Calu3 (cell line): ENCODE data around the gene SEL1L. TPM values are rescaled to one million over a fixed set of nuclear protein-coding genes. Genes with fewer than 3 reads are reported as not detected.

Experiments used
- BruUV-seq: library from RNA; stranded (reverse); fragments of 400-500 nt; replicated peaks from 2 replicates; lab custom pipeline; 2021; lab: Mats Ljungman, UMichigan
- CTCF ChIA-PET: fragments of 300-600 bp; sonication (Branson Sonifier 250); formaldehyde crosslinking; loops from one replicate; lab custom pipeline; 2022; ENCODE audit warnings: antibody characterized with exemption; lab: Charles Lee
- DNase-seq: peaks from one replicate; pipeline ENCODE4 v3.0.0; 2022
- H3K27ac Mint-ChIP-seq: one replicate; pipeline ENCODE4 v1.8.0; 2022; ENCODE audit warnings: mixed read lengths; ENCODE audit not compliant: unreplicated experiment
- H3K27me3 Mint-ChIP-seq: one replicate; pipeline ENCODE4 v1.8.0; 2022; ENCODE audit warnings: mixed read lengths; ENCODE audit not compliant: unreplicated experiment
- H3K36me3 Mint-ChIP-seq: one replicate; pipeline ENCODE4 v1.8.0; 2022; ENCODE audit warnings: mild to moderate bottlenecking, moderate library complexity, mixed read lengths; ENCODE audit not compliant: insufficient read depth, unreplicated experiment
- H3K4me1 Mint-ChIP-seq: one replicate; pipeline ENCODE4 v1.8.0; 2022; ENCODE audit warnings: mild to moderate bottlenecking, low read depth, mixed read lengths; ENCODE audit not compliant: unreplicated experiment
- H3K4me3 Mint-ChIP-seq: one replicate; pipeline ENCODE4 v1.8.0; 2022; ENCODE audit warnings: mild to moderate bottlenecking, low read depth, moderate library complexity, mixed read lengths; ENCODE audit not compliant: unreplicated experiment
- H3K9me3 Mint-ChIP-seq: one replicate; pipeline ENCODE4 v1.8.0; 2022; ENCODE audit warnings: low read depth, mixed read lengths; ENCODE audit not compliant: unreplicated experiment
- intact Hi-C: fragments of 100-400 bp; cut with micrococcal nuclease; formaldehyde crosslinking; loops from one replicate; pipeline ENCODE4 v1.10.0; 2022; ENCODE audit not compliant: unreplicated experiment
- total RNA-seq: library from RNA; stranded (reverse); gene quantifications from 2 replicates; pipeline ENCODE4 v1.2.3, GENCODE V29; 2022
- TF ChIP-seq, protein P1 (sequence below): fragments of 200-600 bp; IDR thresholded peaks from one replicate; pipeline ENCODE4 v1.8.0; 2022; ENCODE audit warnings: antibody characterized with exemption; ENCODE audit not compliant: unreplicated experiment

SEL1L gene
- total RNA-seq, 1 experiment from 2014 or later: 95.4 TPM

DNA sequence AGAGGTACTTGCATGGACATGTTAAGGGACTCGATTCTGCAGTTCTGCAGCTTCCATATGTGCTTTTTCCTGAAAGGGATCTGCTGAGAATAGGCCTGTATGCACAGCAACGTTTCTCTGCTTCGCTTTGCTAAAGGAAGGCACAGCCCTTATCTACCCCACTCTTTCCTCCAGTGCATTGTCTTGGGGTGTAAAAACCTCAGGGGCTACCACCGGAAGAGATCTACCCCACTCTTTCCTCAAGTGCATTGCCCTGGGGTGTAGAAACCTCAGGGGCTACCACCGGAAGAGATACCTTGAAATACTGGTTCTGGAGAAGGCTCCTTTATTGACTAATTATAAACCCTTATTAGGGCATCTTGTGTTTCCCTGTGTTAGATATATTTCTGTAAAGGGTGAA lies 52.9 kb downstream of the SEL1L start:
- peaks cover 44% of the 10 kb centered on the region for H3K36me3 Mint-ChIP-seq
- H3K27ac Mint-ChIP-seq: no peak overlapping the region
- CTCF ChIA-PET: no interaction called here
- H3K27me3 Mint-ChIP-seq: no peaks in the 10 kb centered on the region
- no peaks in the 10 kb centered on the region for H3K4me1 Mint-ChIP-seq
- H3K4me3 Mint-ChIP-seq: no peak overlapping the region
- H3K9me3 Mint-ChIP-seq: no peaks in the 10 kb centered on the region
- DNase-seq: no peak
- intact Hi-C loops: no loop called here
- TF ChIP-seq, protein P1, sequence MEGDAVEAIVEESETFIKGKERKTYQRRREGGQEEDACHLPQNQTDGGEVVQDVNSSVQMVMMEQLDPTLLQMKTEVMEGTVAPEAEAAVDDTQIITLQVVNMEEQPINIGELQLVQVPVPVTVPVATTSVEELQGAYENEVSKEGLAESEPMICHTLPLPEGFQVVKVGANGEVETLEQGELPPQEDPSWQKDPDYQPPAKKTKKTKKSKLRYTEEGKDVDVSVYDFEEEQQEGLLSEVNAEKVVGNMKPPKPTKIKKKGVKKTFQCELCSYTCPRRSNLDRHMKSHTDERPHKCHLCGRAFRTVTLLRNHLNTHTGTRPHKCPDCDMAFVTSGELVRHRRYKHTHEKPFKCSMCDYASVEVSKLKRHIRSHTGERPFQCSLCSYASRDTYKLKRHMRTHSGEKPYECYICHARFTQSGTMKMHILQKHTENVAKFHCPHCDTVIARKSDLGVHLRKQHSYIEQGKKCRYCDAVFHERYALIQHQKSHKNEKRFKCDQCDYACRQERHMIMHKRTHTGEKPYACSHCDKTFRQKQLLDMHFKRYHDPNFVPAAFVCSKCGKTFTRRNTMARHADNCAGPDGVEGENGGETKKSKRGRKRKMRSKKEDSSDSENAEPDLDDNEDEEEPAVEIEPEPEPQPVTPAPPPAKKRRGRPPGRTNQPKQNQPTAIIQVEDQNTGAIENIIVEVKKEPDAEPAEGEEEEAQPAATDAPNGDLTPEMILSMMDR: no peak
- BruUV-seq: no TSS peak

DNA sequence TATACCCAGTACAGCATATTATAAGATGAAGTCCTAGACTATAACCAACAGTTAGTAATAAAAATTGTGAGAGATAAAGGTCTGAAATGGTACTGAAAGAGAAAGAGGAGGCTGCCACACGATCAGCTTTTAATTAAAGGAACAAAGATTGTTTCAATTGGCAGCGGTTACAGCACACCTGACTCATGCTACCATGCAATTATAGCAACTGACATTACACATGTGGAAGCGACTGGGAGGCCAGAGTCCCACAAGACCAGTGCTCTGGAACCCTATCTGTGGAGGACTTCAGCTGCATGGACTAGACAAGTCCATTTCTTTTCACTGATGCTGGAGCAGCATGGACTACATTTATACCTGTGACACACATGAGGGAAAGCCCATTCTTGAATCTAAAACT lies 55.2 kb downstream of the SEL1L start:
- DNase-seq: no peak
- no peak overlapping the region for H3K4me3 Mint-ChIP-seq
- no TSS peak for BruUV-seq
- TF ChIP-seq, protein P1: no peak
- no peak overlapping the region for H3K27ac Mint-ChIP-seq
- CTCF ChIA-PET: no interaction called here
- no peaks in the 10 kb centered on the region for H3K9me3 Mint-ChIP-seq
- H3K27me3 Mint-ChIP-seq: no peaks in the 10 kb centered on the region
- H3K36me3 Mint-ChIP-seq: peaks cover 43% of the 10 kb centered on the region
- no peaks in the 10 kb centered on the region for H3K4me1 Mint-ChIP-seq
- intact Hi-C loops: no loop called here

DNA sequence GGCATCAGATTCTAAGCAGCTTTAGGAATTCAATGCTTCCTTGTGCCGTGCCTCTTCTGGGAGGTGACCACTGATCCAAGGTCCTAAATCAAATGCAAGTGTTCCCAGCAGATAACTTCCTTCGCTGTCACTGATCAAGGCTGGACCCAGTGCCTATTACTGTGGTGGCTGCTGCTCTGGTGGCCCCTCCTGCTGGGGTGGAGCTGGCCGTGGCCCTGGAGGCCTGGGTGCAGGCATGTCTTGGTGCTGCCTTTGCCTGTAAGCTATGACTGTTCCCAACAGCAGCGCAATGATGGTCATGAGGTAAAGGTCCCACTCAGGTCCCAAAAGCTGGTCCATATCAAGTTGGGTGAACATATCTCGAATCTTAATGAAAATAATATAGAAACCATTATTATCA lies 56.8 kb downstream of the SEL1L start:
- peaks cover 43% of the 10 kb centered on the region for H3K36me3 Mint-ChIP-seq
- H3K4me1 Mint-ChIP-seq: no peaks in the 10 kb centered on the region
- no peak overlapping the region for H3K27ac Mint-ChIP-seq
- no peak for DNase-seq
- H3K4me3 Mint-ChIP-seq: no peak overlapping the region
- TF ChIP-seq, protein P1: no peak
- H3K9me3 Mint-ChIP-seq: no peaks in the 10 kb centered on the region
- CTCF ChIA-PET: no interaction called here
- intact Hi-C loops: no loop called here
- BruUV-seq: no TSS peak
- H3K27me3 Mint-ChIP-seq: no peaks in the 10 kb centered on the region

DNA sequence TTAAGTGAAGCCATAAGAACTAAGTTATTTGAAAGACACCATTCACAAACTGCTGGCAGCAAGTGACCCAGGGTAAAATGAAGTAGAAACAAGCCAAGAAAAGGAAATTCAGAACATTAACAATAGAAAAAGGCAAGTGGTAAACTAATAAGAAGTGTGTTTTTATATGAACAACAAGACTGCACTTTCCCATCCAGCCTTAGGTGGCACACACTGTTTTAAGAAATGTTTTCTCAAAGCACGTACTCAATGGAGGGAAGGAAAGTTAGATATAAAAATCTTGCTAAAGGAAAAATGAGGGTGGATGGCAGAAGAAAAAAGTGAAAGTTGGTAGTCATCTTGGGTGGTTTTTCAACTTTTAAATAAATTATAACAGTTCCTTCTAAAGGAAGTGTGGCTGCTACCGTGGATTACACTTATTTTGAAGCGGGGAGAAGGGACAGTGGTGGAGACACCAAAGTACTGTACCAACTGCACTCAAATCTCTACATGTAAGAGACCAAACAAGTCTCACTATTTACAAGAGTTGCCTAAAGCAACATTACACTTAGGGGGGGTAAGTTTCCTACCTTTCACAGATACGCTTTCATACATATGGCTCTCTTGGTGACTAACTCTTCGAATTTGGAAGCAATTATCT lies 58.8 kb downstream of the SEL1L start:
- TF ChIP-seq, protein P1: no peak
- TSS peak; percentile 15 for BruUV-seq
- H3K4me3 Mint-ChIP-seq: no peak overlapping the region
- no peaks in the 10 kb centered on the region for H3K27me3 Mint-ChIP-seq
- H3K27ac Mint-ChIP-seq: no peak overlapping the region
- H3K36me3 Mint-ChIP-seq: peaks cover 30% of the 10 kb centered on the region
- H3K9me3 Mint-ChIP-seq: no peaks in the 10 kb centered on the region
- DNase-seq: no peak
- H3K4me1 Mint-ChIP-seq: no peaks in the 10 kb centered on the region
- intact Hi-C loops: no loop called here
- CTCF ChIA-PET: no interaction called here
